SH-SY5Y (cell line): ENCODE measurements around the gene BEND3.

Source experiments
- GATA2 ChIP-seq: IDR thresholded peaks from 2 replicates; pipeline ENCODE4 v1.6.1; 2011; ENCODE audit warnings: mild to moderate bottlenecking, low read depth, low read length
- GATA3 ChIP-seq: IDR thresholded peaks from 2 replicates; pipeline ENCODE4 v1.6.1; 2011; ENCODE audit warnings: low read depth, mild to moderate bottlenecking, low read length, moderate library complexity

DNA sequence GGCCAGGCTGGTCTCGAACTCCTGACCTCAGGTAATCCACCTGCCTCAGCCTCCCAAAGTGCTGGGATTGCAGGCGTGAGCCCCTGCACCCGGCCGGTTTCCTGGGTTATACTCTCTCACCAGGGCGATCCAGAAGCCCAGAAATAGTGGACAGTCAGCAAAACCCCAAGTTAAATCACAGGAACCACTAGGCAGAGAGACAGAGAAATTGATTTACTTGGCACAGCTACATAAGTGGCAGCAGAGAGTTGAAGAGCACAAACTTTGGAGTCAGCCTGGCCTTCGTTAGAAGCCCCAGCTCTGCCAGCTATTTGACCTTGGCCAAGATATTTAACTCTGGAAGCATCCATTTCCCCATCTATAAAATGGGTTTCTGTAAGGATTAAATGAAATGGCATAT is 54.6 kb downstream of the BEND3 start:
- TF ChIP-seq GATA2 (no peak), GATA3 (no peak)
